H54 (cell line): ENCODE results near the gene RABL6.
A peak's percentile ranks its signal among the peaks of the same experiment; 100 is the strongest.
"Not testable (repeated sequence)": the region's sequence is repeated elsewhere in the genome, so short reads cannot be mapped to it uniquely, and the experiment has no call there.

Experiments used
- DNase-seq: peaks from one replicate; pipeline ENCODE4 v3.0.0; 2011; ENCODE audit warnings: low spot score, mixed read lengths; ENCODE audit not compliant: insufficient read length
- FAIRE-seq: peaks from 3 replicates; lab custom pipeline; 2011; peaks lifted over from hg19 to GRCh38; lab: Jason Lieb, UNC
- POLR2A ChIP-seq: IDR thresholded peaks from 2 replicates; pipeline ENCODE4 v1.6.1; 2011; ENCODE audit warnings: low read depth, mild to moderate bottlenecking, low read length

The RABL6 gene

DNA sequence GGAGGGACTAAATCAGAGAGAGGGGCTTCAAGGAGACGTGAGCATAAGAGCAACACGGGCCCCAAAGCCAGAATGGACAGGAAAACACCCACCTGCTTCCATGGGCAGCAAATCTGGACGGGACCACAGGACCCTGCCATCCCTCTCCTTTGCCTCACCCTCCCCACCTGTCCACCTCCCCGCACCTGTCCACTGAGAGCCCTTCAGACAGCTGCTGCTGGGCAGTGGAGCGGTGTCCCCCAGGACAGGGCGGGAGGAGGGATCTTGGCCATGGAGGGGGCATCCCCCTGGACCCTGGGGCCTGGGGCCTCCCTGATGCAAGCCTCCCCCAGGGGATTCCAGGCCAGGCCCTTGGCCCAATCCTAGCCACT lies 9.1 kb upstream of the RABL6 start:
- FAIRE-seq, result no peak
- no peak for TF ChIP-seq POLR2A
- no peak for DNase-seq

DNA sequence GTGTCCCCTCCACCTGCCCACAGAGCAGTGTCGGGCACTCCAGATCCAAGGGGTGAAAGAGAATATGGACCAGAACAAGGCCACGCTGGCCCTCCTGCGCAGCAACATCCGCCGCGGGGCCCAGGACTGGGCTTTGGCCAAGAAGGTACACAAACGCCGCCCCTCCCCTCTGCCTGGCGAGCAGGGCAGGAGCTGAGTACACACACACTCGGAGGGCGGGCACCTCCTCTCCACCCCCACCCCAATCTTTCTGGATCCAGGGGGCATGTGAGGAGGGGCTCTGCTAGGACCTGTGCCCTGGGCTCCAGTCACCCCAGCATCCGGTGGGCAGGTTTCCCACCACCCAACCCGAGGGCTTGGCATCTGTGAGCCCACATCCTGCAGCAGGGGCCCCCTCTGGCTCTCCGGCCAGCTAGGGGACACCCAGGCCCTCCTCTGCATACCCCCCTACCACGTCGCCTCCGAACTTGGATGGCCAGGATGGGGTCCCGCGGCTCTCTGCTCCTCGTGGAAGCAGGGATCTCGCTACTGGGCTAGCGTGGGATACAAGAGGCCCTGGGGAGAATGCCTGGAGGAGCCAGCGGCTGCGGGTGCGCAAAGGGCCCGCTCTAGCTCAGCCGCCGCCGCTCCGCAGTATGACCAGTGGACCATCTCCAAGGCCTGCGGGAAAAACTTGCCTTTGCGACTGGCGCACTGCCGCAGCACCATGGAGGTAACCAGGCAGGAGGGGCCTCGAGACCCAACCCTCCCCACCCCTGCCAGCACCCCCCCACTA lies 8.5 kb upstream of the RABL6 start:
- TF ChIP-seq POLR2A, result no peak
- DNase-seq (no peak), FAIRE-seq (no peak)

DNA sequence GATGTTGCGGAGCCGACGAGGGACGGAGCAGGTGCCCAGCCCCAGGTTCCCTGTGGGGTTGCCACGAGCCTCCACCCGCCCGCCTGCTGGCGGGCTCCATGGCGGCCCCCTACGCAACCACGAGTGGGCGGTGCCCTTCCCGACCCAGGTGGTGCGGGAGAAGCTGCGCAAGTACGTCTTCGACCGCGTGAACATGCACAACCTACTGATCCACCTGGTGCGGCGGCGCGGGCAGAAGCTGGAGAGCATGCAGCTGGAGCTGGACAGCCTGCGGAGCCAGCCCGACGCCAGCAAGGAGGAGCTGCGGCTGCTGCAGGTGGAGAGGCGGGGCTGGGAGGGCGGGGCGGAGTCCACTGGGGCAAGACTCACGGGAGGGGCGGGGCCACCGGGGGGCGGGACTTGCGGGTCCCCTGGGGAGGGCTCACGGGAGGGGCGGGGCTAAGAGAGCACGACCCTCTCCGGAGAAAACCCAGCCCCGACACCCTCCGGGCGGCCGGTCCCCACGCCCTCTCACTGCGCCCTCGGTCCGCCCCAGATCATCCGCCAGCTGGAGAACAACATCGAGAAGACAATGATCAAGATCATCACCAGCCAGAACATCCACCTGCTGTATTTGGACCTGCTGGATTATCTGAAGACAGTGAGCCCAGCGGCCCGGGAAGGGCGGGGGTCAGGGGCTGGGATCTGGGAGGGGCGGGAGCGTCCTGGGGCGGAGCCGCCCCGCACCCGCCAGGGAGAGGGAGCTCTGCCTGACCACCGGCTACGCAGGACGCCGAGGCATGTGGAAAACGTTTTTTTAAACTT lies 7.7 kb upstream of the RABL6 start:
- DNase-seq (peak; percentile 94), FAIRE-seq (no peak)
- no peak for TF ChIP-seq POLR2A

DNA sequence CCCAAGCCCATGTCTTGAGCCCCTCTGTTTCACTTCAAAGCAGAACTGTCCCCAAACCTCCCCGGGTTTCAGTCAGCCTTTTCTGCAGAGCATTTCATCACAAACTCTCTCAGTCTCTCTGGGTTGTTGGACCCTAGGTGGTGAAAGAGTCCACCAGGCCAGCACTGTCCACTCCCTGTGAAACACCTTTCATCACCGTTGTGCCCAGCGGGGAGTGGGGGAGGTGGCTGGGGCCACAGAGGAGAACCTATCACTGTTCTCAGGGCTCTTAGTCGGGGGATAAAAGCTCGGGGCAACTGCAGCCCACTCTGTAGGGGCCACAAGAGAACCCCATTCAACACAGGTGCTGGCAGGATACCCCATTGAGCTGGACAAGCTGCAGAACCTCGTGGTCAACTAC lies 5.4 kb upstream of the RABL6 start:
- FAIRE-seq, result no peak
- no peak for TF ChIP-seq POLR2A
- DNase-seq, result no peak

DNA sequence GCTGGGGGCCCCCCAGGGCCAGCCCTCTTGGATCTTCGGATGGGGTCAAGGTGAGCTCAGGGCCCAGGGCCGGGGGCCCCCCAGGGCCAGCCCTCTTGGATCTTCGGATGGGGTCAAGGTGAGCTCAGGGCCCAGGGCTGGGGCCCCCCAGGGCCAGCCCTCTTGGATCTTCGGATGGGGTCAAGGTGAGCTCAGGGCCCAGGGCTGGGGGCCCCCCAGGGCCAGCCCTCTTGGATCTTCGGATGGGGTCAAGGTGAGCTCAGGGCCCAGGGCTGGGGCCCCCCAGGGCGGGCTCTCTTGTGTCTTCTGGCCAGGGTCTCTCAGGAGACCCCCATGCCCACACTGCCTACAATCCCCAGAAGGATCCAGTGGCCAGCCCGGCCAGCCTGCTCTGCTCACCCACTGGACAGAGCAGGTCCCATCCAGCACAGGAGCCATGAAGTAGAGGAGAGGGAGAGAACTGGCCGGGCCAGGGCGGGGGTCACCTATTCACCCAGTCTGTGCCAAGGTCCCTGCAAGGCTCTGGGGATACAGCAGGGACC lies 4.7 kb upstream of the RABL6 start:
- FAIRE-seq, DNase-seq: not testable (repeated sequence)

DNA sequence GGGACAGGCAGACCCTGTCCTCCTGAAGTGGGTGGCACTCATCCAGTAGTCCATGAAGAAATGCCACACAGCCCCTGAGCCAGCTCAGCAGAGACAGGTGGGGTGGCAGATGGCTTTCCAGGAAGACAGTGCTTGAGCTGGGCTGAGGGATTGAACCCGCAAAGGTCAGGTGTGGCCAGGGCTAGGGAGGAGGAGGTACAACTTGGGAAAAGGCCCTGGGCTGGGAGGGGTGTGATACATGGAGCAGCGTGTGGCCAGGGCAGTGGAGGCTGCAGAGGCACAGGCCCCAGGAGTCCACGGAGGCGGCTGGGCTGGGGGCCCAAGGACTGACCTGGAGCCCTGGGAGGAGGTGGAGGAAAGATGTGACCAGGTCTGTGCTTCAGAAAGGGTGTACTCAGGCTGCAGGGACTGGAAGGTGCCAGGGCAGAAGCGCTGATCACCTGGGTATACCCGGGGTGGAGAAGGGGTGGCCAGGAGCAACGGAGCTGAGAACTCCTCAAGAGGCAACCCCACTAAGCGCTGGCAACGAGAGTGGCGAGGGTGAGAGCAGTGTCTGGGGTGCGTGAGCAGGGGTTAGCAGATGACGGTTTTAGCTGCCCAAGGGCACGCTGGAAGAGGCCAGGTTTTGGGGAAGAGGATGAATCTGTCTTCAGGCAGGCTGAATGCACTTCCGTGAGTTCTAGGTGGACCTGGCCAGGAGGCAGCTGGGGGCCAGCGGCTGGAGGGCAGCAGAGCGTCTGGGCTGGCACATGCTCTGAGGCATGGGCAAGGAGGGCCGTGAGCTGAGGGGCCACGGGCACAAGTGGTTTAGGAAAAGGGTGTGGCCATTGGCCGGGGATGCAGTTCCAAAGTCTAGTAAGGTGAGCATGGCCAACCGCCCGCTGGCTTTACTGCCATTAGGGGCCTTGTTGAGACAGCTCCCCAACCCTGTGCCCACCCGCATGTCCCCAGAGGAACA lies 3.9 kb upstream of the RABL6 start:
- DNase-seq (no peak), FAIRE-seq (no peak)
- TF ChIP-seq POLR2A, result no peak

DNA sequence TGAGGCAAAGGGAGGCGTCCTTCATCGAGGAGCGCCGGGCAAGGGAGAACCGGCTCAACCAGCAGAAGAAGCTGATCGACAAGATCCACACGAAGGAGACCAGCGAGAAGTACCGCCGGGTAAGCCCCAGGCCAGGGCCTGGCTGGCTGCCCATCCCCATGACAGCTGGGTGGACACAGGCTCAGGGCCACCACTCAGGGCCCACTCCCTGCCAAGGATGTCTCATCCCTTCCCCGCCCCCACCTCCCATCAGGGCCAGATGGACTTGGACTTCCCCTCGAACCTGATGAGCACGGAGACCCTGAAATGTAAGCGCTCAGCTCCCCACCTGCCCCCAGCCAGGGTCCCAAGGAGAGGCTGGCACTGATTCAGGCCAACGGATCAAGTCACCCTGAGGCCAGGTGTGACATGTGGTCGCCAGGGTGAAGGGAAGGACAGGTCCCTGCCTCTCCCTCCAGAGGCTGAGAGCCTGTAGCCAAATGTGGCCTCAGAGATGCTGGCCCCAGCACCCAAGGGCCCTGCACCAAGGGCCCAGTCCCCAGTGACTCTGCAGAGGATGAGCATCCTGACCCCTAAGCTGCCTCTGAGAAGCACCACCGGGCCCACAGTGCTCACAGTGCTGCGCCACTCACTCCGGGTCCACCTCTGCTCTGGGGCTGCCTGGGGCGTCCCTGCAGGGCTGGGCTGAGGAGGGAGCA lies 3.1 kb upstream of the RABL6 start:
- no peak for DNase-seq
- TF ChIP-seq POLR2A, result no peak
- FAIRE-seq, result no peak

DNA sequence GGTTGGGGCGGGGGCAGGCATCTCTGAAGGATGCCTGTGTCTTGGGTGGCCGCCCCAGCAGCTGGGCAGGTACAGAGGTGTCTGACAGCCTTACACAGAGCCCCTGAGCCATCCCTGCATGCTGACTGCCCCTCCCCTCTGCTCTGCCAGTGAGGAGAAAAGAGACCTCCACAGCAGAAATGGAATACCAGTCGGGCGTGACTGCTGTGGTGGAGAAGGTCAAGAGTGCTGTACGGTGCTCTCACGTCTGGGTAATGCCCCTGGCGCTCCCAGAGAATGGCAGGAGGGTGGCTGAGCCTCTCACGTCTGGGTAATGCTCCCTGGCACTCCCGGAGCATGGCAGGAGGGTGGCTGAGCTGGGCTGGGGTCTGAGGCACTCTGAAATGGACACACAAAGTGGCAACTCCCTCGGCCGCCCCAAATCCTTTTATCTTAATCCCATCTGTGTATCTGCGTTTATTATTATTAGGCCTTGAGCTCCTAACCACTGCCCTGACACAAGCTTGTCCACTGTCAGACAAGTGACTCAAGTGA lies 2.5 kb upstream of the RABL6 start:
- FAIRE-seq, result no peak
- no peak for TF ChIP-seq POLR2A
- DNase-seq, result no peak

DNA sequence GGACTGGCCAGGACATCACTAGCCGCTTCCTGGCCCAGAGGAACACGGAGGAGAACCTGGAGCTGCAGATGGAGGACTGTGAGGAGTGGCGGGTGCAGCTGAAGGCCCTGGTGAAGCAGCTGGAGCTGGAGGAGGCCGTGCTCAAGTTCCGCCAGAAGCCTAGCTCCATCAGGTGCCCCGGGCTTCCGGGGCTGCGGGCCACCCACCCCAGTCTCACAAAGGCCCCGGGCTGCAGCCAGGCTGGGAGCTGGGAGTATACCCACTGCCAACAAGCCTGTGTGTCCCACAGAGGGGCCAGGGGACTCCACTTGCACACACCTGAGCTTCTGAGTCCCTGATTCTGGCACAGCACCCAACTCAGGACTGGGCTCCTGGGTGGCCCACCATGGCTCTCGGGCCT lies 1.7 kb upstream of the RABL6 start:
- DNase-seq (no peak), FAIRE-seq (no peak)
- TF ChIP-seq POLR2A, result no peak

DNA sequence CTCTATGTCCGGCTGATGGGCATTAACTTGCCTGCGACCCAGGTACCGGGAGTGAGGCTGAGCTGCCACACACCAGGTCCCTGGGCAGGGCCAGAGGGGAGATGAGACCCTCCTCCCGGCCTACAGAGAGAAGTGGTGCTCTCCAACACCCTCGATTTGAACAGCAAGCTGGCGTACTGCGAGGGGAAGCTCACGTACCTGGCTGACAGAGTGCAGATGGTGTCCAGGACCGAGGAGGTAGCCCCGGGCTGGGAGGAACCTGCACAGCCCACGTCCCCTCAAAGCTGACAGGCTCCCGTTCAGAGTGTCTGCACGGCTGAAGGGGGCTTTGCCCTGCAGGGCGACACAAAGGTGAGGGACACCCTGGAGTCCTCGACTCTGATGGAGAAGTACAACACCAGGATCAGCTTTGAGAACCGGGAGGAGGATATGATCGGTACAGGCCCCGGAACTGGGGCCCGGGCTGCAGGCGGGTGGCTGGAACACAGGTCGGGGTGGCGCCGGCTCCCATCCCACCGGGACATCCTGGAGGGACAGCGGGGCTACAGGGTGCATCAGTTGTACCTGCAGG lies 1.0 kb upstream of the RABL6 start:
- DNase-seq (no peak), FAIRE-seq (no peak)

DNA sequence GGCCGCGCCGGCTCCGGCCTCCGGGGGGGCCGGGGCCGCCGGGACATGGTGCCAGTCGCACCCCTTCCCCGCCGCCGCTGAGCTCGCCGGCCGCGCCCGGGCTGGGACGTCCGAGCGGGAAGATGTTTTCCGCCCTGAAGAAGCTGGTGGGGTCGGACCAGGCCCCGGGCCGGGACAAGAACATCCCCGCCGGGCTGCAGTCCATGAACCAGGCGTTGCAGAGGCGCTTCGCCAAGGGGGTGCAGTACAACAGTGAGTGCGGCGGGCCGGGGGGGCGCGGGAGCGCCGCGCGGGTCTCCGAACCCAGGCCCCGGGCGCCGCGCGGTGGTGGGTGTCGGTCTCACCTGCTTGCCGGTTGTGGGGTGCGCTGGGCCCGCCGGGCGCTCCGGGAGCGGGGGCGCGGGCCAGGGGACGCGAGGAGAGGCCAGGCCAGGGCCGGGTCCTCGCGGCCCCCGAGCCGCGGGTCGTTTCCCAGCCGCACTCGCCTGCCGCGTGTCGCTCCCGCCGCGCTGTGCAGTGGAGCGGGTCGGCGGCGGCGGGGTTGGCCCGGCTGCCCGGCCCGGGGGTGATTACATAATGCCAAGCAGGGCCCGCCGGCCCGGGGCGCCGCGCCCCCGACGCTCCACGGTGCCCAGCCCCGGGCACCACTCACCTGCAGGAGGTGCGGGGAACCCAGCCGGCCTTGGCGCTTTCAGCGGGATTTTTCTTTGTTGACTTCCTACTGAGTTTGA lies 492 bp downstream of the RABL6 start:
- FAIRE-seq (no peak), DNase-seq (peak; percentile 68)
- TF ChIP-seq POLR2A, result no peak

More for the DNA sequence above, 1.0 kb upstream of the RABL6 start:
- TF ChIP-seq POLR2A, result no peak

DNA sequence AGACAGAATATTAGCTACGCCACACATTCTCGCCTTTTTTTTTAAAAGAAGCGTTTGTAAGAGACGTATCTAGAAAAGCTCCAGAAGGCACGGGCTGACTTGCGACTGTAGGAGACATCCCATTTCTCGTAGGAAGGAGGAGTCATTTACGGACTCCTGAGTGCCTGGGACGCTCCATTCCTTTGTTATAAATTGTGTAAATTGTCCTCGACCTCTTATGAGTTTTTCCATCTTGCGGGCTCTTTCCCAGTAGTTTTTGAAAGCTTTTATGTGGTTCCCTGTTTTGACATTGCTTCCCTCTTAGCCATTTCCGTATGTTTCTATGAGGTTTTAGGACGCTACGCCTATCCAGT lies 1.0 kb downstream of the RABL6 start:
- no peak for FAIRE-seq
- no peak for TF ChIP-seq POLR2A
- DNase-seq, result peak; percentile 72
